ENCODE data around the gene ZSCAN12.

GRCh38 chr6:28349892-28350737, 49.4 kb downstream of the ZSCAN12 start, which contains the start of gene ZKSCAN3:
- TF ChIP-seq CTCF (optimal IDR thresholded peaks at IDR 0.05 in 1 of 3, IDR thresholded peaks at IDR 0.05 in 1 of 3, conservative IDR thresholded peaks at IDR 0.05 in 1 of 3; ENCODE audit: extremely low read depth in 1 of 3, insufficient read depth in 2 of 3, low read length in 3 of 3): no peak
- TF ChIP-seq EZH2 (IDR thresholded peaks at IDR 0.05; ENCODE audit: low read length): no peak

All from keratinocyte (primary cell).